Endodermal cell (in vitro differentiated cells): Measurements from ENCODE around the gene KDM2A. TPM values are rescaled to one million over a fixed set of nuclear protein-coding genes. Genes with fewer than 3 reads are reported as not detected.

Experiments used
- DNase-seq: peaks from one replicate; pipeline ENCODE4 v3.0.0-alpha.2; 2017
- H3K27ac ChIP-seq: 2 replicates; pipeline ENCODE4 v1.5.1; 2013; ENCODE audit warnings: mild to moderate bottlenecking, low read depth, low read length, moderate library complexity
- H3K27me3 ChIP-seq: 2 replicates; pipeline ENCODE4 v1.6.1; 2013; ENCODE audit warnings: mild to moderate bottlenecking, low read length, moderate library complexity; ENCODE audit not compliant: insufficient read depth, control insufficient read depth, poor library complexity, severe bottlenecking
- H3K36me3 ChIP-seq: 2 replicates; pipeline ENCODE4 v1.7.0; 2013; ENCODE audit warnings: mild to moderate bottlenecking, low read length, moderate library complexity; ENCODE audit not compliant: control insufficient read depth, insufficient read depth
- H3K4me1 ChIP-seq: one replicate; pipeline ENCODE4 v1.7.0; 2013; ENCODE audit warnings: low read length; ENCODE audit not compliant: control insufficient read depth, insufficient read depth
- H3K4me3 ChIP-seq: 2 replicates; pipeline ENCODE4 v1.5.1; 2013; ENCODE audit warnings: mild to moderate bottlenecking, low read length, moderate library complexity
- H3K9ac ChIP-seq: 2 replicates; pipeline ENCODE4 v1.6.1; 2013; ENCODE audit warnings: mild to moderate bottlenecking, low read length, moderate library complexity; ENCODE audit not compliant: poor library complexity, severe bottlenecking; ENCODE audit errors: extremely low read depth
- H3K9me3 ChIP-seq: 2 replicates; pipeline ENCODE4 v1.6.1; 2013; ENCODE audit warnings: mild to moderate bottlenecking, low read length, moderate library complexity; ENCODE audit not compliant: control insufficient read depth
- H3K27ac Mint-ChIP-seq: 2 replicates; pipeline ENCODE4 v1.8.0; 2020; ENCODE audit warnings: mixed read lengths
- H3K27me3 Mint-ChIP-seq: 2 replicates; pipeline ENCODE4 v1.8.0; 2021; ENCODE audit warnings: mild to moderate bottlenecking, mixed read lengths; ENCODE audit not compliant: insufficient read depth
- H3K36me3 Mint-ChIP-seq: 2 replicates; pipeline ENCODE4 v1.8.0; 2020; ENCODE audit warnings: low read depth, mixed read lengths
- H3K4me1 Mint-ChIP-seq: 2 replicates; pipeline ENCODE4 v1.8.0; 2020; ENCODE audit warnings: mixed read lengths
- H3K4me3 Mint-ChIP-seq: 2 replicates; pipeline ENCODE4 v1.8.0; 2020; ENCODE audit warnings: mild to moderate bottlenecking, moderate library complexity, mixed read lengths
- H3K9me3 Mint-ChIP-seq: 2 replicates; pipeline ENCODE4 v1.8.0; 2020; ENCODE audit warnings: mild to moderate bottlenecking, mixed read lengths
- WGBS, 2 experiments: methylation state at CpG; one replicate each; pipeline versions ENCODE4 v1.1.5 to v1.1.7; 2013; ENCODE audit warnings: missing lambda C conversion rate in 2 of 2, mixed read lengths in 1 of 2; ENCODE audit not compliant: insufficient coverage in 1 of 2, insufficient read length in 1 of 2; 5-methylcytosine and 5-hydroxymethylcytosine counted together
- total RNA-seq, 2 donors: library from RNA; stranded (reverse); fragmentation: NEBNext Ultra II Directional in 1 of 2; extraction: Animal tissue kit (Norgen Biotek cat#: 25700) in 1 of 2; gene quantifications; 2 replicates in 1 of 2; 3 replicates in 1 of 2; pipeline ENCODE4 v1.2.1, GENCODE V29; 2021
- TF ChIP-seq, protein P1 (sequence below): fragments of 200-600 bp; sonication (generic); conservative IDR thresholded peaks from 2 replicates; pipeline ENCODE4 v1.5.0; 2021; ENCODE audit warnings: antibody characterized with exemption, mild to moderate bottlenecking

KDM2A gene
- total RNA-seq, 2 donors from 2014 or later = 59.4 to 75.4 TPM

- H3K27me3 Mint-ChIP-seq = no peaks in the 10 kb centered on the region
- Histone ChIP-seq H3K4me3 (no peak overlapping the region), H3K4me1 (peaks cover 8% of the 10 kb centered on the region), H3K27ac (no peak overlapping the region), H3K36me3 (peaks cover 77% of the 10 kb centered on the region), H3K27me3 (no peaks in the 10 kb centered on the region), H3K9ac (no peak overlapping the region), H3K9me3 (no peaks in the 10 kb centered on the region)
- no peak overlapping the region for H3K4me3 Mint-ChIP-seq
- TF ChIP-seq, protein P1, sequence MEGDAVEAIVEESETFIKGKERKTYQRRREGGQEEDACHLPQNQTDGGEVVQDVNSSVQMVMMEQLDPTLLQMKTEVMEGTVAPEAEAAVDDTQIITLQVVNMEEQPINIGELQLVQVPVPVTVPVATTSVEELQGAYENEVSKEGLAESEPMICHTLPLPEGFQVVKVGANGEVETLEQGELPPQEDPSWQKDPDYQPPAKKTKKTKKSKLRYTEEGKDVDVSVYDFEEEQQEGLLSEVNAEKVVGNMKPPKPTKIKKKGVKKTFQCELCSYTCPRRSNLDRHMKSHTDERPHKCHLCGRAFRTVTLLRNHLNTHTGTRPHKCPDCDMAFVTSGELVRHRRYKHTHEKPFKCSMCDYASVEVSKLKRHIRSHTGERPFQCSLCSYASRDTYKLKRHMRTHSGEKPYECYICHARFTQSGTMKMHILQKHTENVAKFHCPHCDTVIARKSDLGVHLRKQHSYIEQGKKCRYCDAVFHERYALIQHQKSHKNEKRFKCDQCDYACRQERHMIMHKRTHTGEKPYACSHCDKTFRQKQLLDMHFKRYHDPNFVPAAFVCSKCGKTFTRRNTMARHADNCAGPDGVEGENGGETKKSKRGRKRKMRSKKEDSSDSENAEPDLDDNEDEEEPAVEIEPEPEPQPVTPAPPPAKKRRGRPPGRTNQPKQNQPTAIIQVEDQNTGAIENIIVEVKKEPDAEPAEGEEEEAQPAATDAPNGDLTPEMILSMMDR = no peak
- no peak overlapping the region for H3K27ac Mint-ChIP-seq
- H3K36me3 Mint-ChIP-seq = peaks cover 71% of the 10 kb centered on the region
- peaks cover 19% of the 10 kb centered on the region for H3K4me1 Mint-ChIP-seq
- DNase-seq = no peak
- 97 to 98% methylated on average over 8 to 11 of the region's 11 CpGs for WGBS, 2 experiments
- H3K9me3 Mint-ChIP-seq = no peaks in the 10 kb centered on the region
Measured at GRCh38 chr11:67245046-67245445, 126.0 kb downstream of the KDM2A start.

- no peaks in the 10 kb centered on the region for H3K4me1 ChIP-seq
- no peak overlapping the region for H3K9ac ChIP-seq
- no peaks in the 10 kb centered on the region for H3K4me1 Mint-ChIP-seq
- TF ChIP-seq, protein P1 = no peak
- H3K27me3 ChIP-seq = no peaks in the 10 kb centered on the region
- no peak overlapping the region for H3K4me3 Mint-ChIP-seq
- H3K4me3 ChIP-seq = no peak overlapping the region
- no peaks in the 10 kb centered on the region for H3K9me3 ChIP-seq
- no peaks in the 10 kb centered on the region for H3K27me3 Mint-ChIP-seq
- H3K27ac ChIP-seq = no peak overlapping the region
- DNase-seq = no peak
- H3K9me3 Mint-ChIP-seq = no peaks in the 10 kb centered on the region
- H3K27ac Mint-ChIP-seq = no peak overlapping the region
- peaks cover 87% of the 10 kb centered on the region for H3K36me3 Mint-ChIP-seq
- 91 to 95% methylated on average over 5 of the region's 5 CpGs for WGBS, 2 experiments
- peaks cover 97% of the 10 kb centered on the region for H3K36me3 ChIP-seq
Measured at GRCh38 chr11:67247946-67248550, 129.0 kb downstream of the KDM2A start.

DNA sequence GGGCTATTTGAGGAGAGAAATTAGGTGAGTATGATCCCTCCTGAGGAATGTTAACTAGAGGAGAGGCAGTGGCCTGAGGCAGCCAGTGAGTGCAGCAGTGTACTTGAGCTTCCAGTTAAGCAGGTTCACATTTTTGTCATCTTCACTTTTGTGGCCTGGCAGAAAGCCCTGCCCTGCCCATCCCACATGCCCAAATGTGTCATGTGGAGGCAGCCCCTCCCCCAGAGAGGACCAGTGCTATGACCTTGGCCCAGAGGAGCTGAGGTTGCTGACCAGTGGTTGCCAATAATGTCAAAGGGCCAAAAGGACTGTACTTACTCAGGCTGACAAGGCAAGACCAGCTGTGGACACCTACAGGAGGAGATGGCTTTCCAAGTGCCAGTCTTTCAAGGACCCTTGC lies 129.6 kb downstream of the KDM2A start:
- H3K9me3 Mint-ChIP-seq = no peaks in the 10 kb centered on the region
- H3K27ac ChIP-seq = no peak overlapping the region
- no peak for DNase-seq
- no peaks in the 10 kb centered on the region for H3K4me1 Mint-ChIP-seq
- no peaks in the 10 kb centered on the region for H3K9me3 ChIP-seq
- H3K4me3 Mint-ChIP-seq = no peak overlapping the region
- H3K9ac ChIP-seq = no peak overlapping the region
- TF ChIP-seq, protein P1 = no peak
- H3K27me3 Mint-ChIP-seq = no peaks in the 10 kb centered on the region
- H3K4me3 ChIP-seq = no peak overlapping the region
- H3K27ac Mint-ChIP-seq = no peak overlapping the region
- H3K36me3 Mint-ChIP-seq = peaks cover 86% of the 10 kb centered on the region
- H3K36me3 ChIP-seq = peaks cover 97% of the 10 kb centered on the region
- H3K4me1 ChIP-seq = no peaks in the 10 kb centered on the region
- no peaks in the 10 kb centered on the region for H3K27me3 ChIP-seq
